Mesodermal cell (in vitro differentiated cells): ENCODE measurements around the gene MSI2.

Source experiments
- H3K27ac ChIP-seq: 2 replicates; pipeline ENCODE4 v1.7.0; 2013; ENCODE audit warnings: mild to moderate bottlenecking, low read depth, low read length, moderate library complexity; ENCODE audit not compliant: severe bottlenecking
- H3K36me3 ChIP-seq: 2 replicates; pipeline ENCODE4 v1.7.1; 2013; ENCODE audit warnings: mild to moderate bottlenecking, low read length, moderate library complexity; ENCODE audit not compliant: control insufficient read depth, insufficient read depth
- H3K4me1 ChIP-seq: one replicate; pipeline ENCODE4 v1.7.1; 2013; ENCODE audit warnings: mild to moderate bottlenecking, low read length; ENCODE audit not compliant: insufficient read depth, control insufficient read depth, poor library complexity, severe bottlenecking
- H3K4me3 ChIP-seq: 2 replicates; pipeline ENCODE4 v1.7.0; 2013; ENCODE audit warnings: low read length, control low read depth, mild to moderate bottlenecking; ENCODE audit not compliant: insufficient read depth, poor library complexity, severe bottlenecking; ENCODE audit errors: extremely low read depth
- H3K9me3 ChIP-seq: 2 replicates; pipeline ENCODE4 v1.7.1; 2013; ENCODE audit warnings: mild to moderate bottlenecking, low read length, moderate library complexity; ENCODE audit not compliant: control insufficient read depth
- WGBS, 2 experiments: methylation state at CpG; one replicate each; pipeline ENCODE4 v1.1.5; 2013; ENCODE audit warnings: missing lambda C conversion rate in 2 of 2; ENCODE audit not compliant: insufficient coverage in 2 of 2; 5-methylcytosine and 5-hydroxymethylcytosine counted together

The MSI2 gene

GRCh38 chr17:57666946-57667345 lies 410.6 kb downstream of the MSI2 start:
- H3K27ac ChIP-seq = peak overlapping the region; percentile 23
- H3K36me3 ChIP-seq = peaks cover 28% of the 10 kb centered on the region
- 94 to 100% methylated on average over 4 of the region's 6 CpGs for whole genome bisulfite sequencing, 2 experiments
- H3K9me3 ChIP-seq = no peaks in the 10 kb centered on the region
- no peak overlapping the region for H3K4me3 ChIP-seq
- H3K4me1 ChIP-seq = peaks cover 40% of the 10 kb centered on the region

- H3K9me3 ChIP-seq = no peaks in the 10 kb centered on the region
- peaks cover 28% of the 10 kb centered on the region for H3K36me3 ChIP-seq
- peaks cover 39% of the 10 kb centered on the region for H3K4me1 ChIP-seq
- H3K27ac ChIP-seq = no peak overlapping the region
- WGBS, 2 experiments = 84 to 96% methylated on average over 6 of the region's 6 CpGs
- H3K4me3 ChIP-seq = no peak overlapping the region
Observed at GRCh38 chr17:57667461-57667923, 411.2 kb downstream of the MSI2 start.

- peaks cover 35% of the 10 kb centered on the region for H3K4me1 ChIP-seq
- no peak overlapping the region for H3K4me3 ChIP-seq
- no peak overlapping the region for H3K27ac ChIP-seq
- whole genome bisulfite sequencing, 2 experiments = 94% methylated on average over 2 of the region's 3 CpGs
- peaks cover 30% of the 10 kb centered on the region for H3K36me3 ChIP-seq
- no peaks in the 10 kb centered on the region for H3K9me3 ChIP-seq
Observed at GRCh38 chr17:57668332-57668731, 412.0 kb downstream of the MSI2 start.

- WGBS, 2 experiments = 97% methylated on average over 7 to 10 of the region's 10 CpGs
- Histone ChIP-seq H3K4me1 (peaks cover 22% of the 10 kb centered on the region), H3K4me3 (no peak overlapping the region), H3K9me3 (no peaks in the 10 kb centered on the region), H3K27ac (no peak overlapping the region), H3K36me3 (peaks cover 35% of the 10 kb centered on the region)
Observed at GRCh38 chr17:57669671-57670529, 413.6 kb downstream of the MSI2 start.

- peaks cover 46% of the 10 kb centered on the region for H3K36me3 ChIP-seq
- H3K4me1 ChIP-seq = peaks cover 13% of the 10 kb centered on the region
- no peak overlapping the region for H3K4me3 ChIP-seq
- no peaks in the 10 kb centered on the region for H3K9me3 ChIP-seq
- 87 to 89% methylated on average over 8 of the region's 8 CpGs for WGBS, 2 experiments
- H3K27ac ChIP-seq = no peak overlapping the region
Observed at GRCh38 chr17:57670769-57671569, 414.6 kb downstream of the MSI2 start.

- Histone ChIP-seq H3K4me1 (peaks cover 13% of the 10 kb centered on the region), H3K27ac (no peak overlapping the region), H3K36me3 (peaks cover 42% of the 10 kb centered on the region), H3K9me3 (no peaks in the 10 kb centered on the region), H3K4me3 (no peak overlapping the region)
- 50 to 56% methylated on average over 16 to 19 of the region's 21 CpGs for WGBS, 2 experiments
Observed at GRCh38 chr17:57671667-57672632, 415.6 kb downstream of the MSI2 start.

GRCh38 chr17:57672971-57673370 lies 416.6 kb downstream of the MSI2 start:
- Histone ChIP-seq H3K27ac (no peak overlapping the region), H3K4me1 (peaks cover 13% of the 10 kb centered on the region), H3K36me3 (peaks cover 44% of the 10 kb centered on the region), H3K9me3 (no peaks in the 10 kb centered on the region), H3K4me3 (no peak overlapping the region)
- 94 to 100% methylated on average over 3 to 4 of the region's 4 CpGs for WGBS, 2 experiments

- WGBS, 2 experiments = 95 to 97% methylated on average over 19 to 20 of the region's 22 CpGs
Observed at GRCh38 chr17:57674894-57675293, 418.6 kb downstream of the MSI2 start.

GRCh38 chr17:57675427-57676387 lies 419.4 kb downstream of the MSI2 start:
- Histone ChIP-seq H3K27ac (no peak overlapping the region), H3K4me3 (no peak overlapping the region), H3K36me3 (peaks cover 39% of the 10 kb centered on the region), H3K9me3 (no peaks in the 10 kb centered on the region), H3K4me1 (peaks cover 13% of the 10 kb centered on the region)
- 95 to 97% methylated on average over 18 to 21 of the region's 24 CpGs for WGBS, 2 experiments

More at GRCh38 chr17:57674894-57675293, 418.6 kb downstream of the MSI2 start:
- Histone ChIP-seq H3K27ac (no peak overlapping the region), H3K36me3 (peaks cover 41% of the 10 kb centered on the region), H3K9me3 (no peaks in the 10 kb centered on the region), H3K4me1 (peaks cover 13% of the 10 kb centered on the region), H3K4me3 (no peak overlapping the region)
